ENCODE results near the gene CLIP4.
"Not testable (repeated sequence)": the region's sequence is repeated elsewhere in the genome, so short reads cannot be mapped to it uniquely, and the experiment has no call there.

Gene CLIP4

DNA sequence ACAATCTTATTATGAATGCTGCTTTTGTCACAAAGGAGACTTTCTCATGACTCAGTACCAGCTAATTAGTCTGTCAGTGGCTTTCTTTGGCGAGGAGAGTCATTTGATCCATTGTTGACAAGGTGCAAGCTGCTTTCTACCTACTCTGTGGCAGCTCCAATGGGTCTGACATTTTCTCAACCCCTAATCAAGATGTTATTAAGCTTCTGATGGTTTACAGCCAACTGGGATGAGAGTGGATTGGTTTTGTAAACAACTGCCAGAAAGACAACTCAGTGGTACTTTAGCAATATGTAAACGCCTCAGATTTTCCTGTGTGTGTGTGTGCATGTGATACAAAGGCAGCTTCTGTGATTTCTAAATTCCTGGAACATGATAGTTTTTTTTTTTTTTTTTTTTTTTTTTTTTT is 8.2 kb upstream of the CLIP4 start:
- no peak for DNase-seq

DNA sequence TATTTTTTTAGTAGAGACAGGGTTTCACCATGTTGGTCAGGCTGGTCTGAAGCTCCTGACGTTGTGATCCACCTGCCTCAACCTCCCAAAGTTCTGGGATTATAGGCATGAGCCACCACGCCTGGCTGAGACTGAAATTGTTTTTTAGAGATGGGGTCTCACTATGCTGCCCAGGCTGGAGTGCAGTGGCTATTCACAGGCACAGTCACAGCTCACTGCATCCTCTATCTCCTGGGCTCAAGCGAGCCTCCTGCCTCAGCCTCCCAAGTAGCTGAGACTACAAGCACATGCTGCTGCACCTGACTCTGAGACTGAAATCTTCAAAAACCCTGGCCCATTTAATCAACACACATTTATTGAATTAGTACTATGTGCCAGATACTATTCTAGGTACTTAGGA is 7.7 kb upstream of the CLIP4 start:
- H3K36me3 ChIP-seq; H3K27ac ChIP-seq; H3K4me3 ChIP-seq (ENCODE audit: low read depth, low read length); DNase-seq; H3K27me3 ChIP-seq (ENCODE audit: insufficient read depth, low read depth, severe bottlenecking); H3K9me3 ChIP-seq (ENCODE audit: severe bottlenecking): not testable (repeated sequence)

More for the DNA sequence above, 8.2 kb upstream of the CLIP4 start:
- Histone ChIP-seq H3K36me3 (no peaks in the 10 kb centered on the region), H3K27me3 (ENCODE audit: insufficient read depth, low read depth, severe bottlenecking) (no peaks in the 10 kb centered on the region), H3K4me3 (ENCODE audit: low read depth, low read length) (no peak overlapping the region), H3K9me3 (ENCODE audit: severe bottlenecking) (no peaks in the 10 kb centered on the region), H3K27ac (no peak overlapping the region)
- TF ChIP-seq, protein P1, sequence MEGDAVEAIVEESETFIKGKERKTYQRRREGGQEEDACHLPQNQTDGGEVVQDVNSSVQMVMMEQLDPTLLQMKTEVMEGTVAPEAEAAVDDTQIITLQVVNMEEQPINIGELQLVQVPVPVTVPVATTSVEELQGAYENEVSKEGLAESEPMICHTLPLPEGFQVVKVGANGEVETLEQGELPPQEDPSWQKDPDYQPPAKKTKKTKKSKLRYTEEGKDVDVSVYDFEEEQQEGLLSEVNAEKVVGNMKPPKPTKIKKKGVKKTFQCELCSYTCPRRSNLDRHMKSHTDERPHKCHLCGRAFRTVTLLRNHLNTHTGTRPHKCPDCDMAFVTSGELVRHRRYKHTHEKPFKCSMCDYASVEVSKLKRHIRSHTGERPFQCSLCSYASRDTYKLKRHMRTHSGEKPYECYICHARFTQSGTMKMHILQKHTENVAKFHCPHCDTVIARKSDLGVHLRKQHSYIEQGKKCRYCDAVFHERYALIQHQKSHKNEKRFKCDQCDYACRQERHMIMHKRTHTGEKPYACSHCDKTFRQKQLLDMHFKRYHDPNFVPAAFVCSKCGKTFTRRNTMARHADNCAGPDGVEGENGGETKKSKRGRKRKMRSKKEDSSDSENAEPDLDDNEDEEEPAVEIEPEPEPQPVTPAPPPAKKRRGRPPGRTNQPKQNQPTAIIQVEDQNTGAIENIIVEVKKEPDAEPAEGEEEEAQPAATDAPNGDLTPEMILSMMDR (IDR thresholded peaks at IDR 0.05; ENCODE audit: low read depth, low read length): no peak

DNA sequence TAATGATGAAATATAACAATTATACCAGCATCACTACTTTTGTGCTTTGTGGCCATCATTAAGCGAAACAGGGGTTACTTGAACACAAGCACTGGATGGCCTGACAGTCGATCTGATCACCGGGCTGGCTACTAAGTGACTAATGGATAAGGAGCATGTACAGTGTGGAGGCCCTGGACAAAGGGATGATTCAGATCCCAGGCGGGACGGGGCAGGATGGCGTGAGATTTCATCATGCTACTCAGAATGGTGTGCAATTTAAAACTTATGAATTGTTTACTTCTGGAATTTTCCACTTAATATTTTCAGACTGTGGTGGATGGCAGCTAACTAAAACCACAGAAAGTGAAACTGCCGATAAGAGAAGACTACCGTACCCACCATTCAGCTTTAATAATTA is 7.0 kb upstream of the CLIP4 start:
- Histone ChIP-seq H3K4me3 (ENCODE audit: low read depth, low read length) (no peak overlapping the region), H3K9me3 (ENCODE audit: severe bottlenecking) (no peaks in the 10 kb centered on the region), H3K36me3 (no peaks in the 10 kb centered on the region), H3K27me3 (ENCODE audit: insufficient read depth, low read depth, severe bottlenecking) (no peaks in the 10 kb centered on the region), H3K27ac (no peak overlapping the region)
- TF ChIP-seq, protein P1 (IDR thresholded peaks at IDR 0.05; ENCODE audit: low read depth, low read length): no peak
- no peak for DNase-seq

DNA sequence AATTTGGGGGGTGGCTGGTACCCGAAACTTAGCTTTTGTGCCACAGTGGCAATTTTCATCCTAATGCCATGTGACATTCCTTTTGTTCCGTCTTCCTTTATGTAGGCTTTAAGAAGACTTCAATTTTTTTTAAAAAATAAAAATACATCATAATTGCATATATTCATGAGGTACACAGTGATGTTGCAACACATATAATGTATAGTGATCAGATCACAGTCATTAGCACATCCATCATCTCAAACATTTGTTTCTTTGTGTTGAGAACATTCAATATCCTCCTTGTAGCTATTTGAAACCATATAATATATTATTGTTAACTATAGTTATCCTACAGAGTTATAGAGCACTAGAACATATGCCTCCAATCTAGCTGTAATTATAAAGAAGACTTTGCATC is 6.0 kb upstream of the CLIP4 start:
- Histone ChIP-seq H3K4me3 (ENCODE audit: low read depth, low read length) (no peak overlapping the region), H3K9me3 (ENCODE audit: severe bottlenecking) (no peaks in the 10 kb centered on the region), H3K27ac (no peak overlapping the region), H3K36me3 (no peaks in the 10 kb centered on the region), H3K27me3 (ENCODE audit: insufficient read depth, low read depth, severe bottlenecking) (no peaks in the 10 kb centered on the region)
- no peak for DNase-seq
- TF ChIP-seq, protein P1 (IDR thresholded peaks at IDR 0.05; ENCODE audit: low read depth, low read length): no peak

DNA sequence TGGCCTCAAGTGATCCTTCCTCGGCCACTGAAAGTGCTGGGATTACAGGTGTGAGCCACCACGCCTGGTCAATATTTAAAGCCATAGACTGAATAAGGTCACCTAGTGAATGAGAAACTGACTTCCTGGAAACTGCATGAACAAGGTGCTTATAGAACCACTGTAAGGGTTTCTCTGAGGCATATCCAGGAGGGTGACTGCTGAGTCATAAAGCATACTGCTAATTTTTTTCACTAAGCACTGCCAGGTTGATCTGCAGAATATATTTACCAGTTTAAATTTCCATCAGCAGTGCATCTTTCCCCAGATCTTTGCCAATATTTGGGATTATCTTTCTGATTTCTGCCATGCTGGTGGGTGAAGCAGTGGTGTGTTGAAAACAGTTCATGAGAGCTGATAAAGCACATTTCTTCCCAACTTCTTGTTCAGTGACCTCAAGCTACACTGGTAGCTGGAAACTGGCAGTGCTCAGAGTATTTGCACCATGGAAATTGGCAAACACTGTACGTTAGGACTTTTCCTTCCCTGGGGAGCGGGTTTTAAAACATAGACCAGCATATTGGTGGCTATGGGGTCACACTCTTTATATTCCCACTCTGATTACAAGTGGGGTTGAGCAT is 4.2 kb upstream of the CLIP4 start:
- TF ChIP-seq, protein P1 (IDR thresholded peaks at IDR 0.05; ENCODE audit: low read depth, low read length): no peak
- Histone ChIP-seq H3K9me3 (ENCODE audit: severe bottlenecking) (no peaks in the 10 kb centered on the region), H3K27ac (no peak overlapping the region), H3K27me3 (ENCODE audit: insufficient read depth, low read depth, severe bottlenecking) (no peaks in the 10 kb centered on the region), H3K36me3 (no peaks in the 10 kb centered on the region), H3K4me3 (ENCODE audit: low read depth, low read length) (no peak overlapping the region)
- DNase-seq: no peak

DNA sequence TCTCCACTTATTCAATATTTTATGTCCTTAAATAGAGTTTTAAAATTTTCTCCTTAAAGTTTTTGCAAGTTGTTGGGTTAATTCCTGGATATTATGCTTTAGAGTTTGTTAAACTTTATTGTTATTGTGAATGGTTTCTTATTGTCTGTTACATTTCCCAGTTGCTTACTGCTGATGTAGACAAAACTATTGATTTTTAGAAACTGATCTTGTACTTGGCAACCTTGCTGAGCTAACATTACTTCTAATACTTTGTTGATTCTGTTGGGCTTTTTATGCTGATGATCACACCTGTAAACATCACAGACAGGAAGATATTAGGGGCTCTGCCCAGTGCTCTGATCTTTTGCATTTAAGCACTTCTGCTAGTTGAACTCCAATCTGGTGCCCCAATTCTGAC is 2.8 kb upstream of the CLIP4 start:
- no peaks in the 10 kb centered on the region for H3K27me3 ChIP-seq (ENCODE audit: insufficient read depth, low read depth, severe bottlenecking)
- no peak overlapping the region for H3K27ac ChIP-seq
- no peak overlapping the region for H3K4me3 ChIP-seq (ENCODE audit: low read depth, low read length)
- no peaks in the 10 kb centered on the region for H3K9me3 ChIP-seq (ENCODE audit: severe bottlenecking)
- TF ChIP-seq, protein P1 (IDR thresholded peaks at IDR 0.05; ENCODE audit: low read depth, low read length): no peak
- no peak for DNase-seq
- no peaks in the 10 kb centered on the region for H3K36me3 ChIP-seq
